H9 (cell line): ENCODE data around the gene SIGLEC8. TPM values are rescaled to one million over a fixed set of nuclear protein-coding genes. Genes with fewer than 3 reads are reported as not detected.

Experiments used
- DNase-seq: peaks from one replicate; pipeline ENCODE4 v3.0.0-alpha.2; 2017
- H2AFZ ChIP-seq: one replicate; pipeline ENCODE4 v1.6.1; 2013; ENCODE audit warnings: mild to moderate bottlenecking, low read length, control low read depth, moderate library complexity
- H2AK5ac ChIP-seq: 2 replicates; pipeline ENCODE4 v1.6.1; 2013; ENCODE audit warnings: low read length, control low read depth, mixed read lengths; ENCODE audit not compliant: insufficient read length
- H2BK120ac ChIP-seq: one replicate; pipeline ENCODE4 v1.6.1; 2013; ENCODE audit warnings: low read depth, mild to moderate bottlenecking, low read length, control low read depth, inconsistent platforms; ENCODE audit not compliant: poor library complexity, severe bottlenecking
- H2BK12ac ChIP-seq: 2 replicates; pipeline ENCODE4 v1.6.1; 2013; ENCODE audit warnings: low read length, control low read depth, mixed read lengths, low read depth; ENCODE audit not compliant: insufficient read length
- H2BK15ac ChIP-seq: 2 replicates; pipeline ENCODE4 v1.6.1; 2013; ENCODE audit warnings: low read depth, low read length, control low read depth
- H2BK20ac ChIP-seq: one replicate; pipeline ENCODE4 v1.6.1; 2013; ENCODE audit warnings: low read depth, mild to moderate bottlenecking, low read length, control low read depth, inconsistent platforms; ENCODE audit not compliant: poor library complexity, severe bottlenecking
- H2BK5ac ChIP-seq: 2 replicates; pipeline ENCODE4 v1.6.1; 2013; ENCODE audit warnings: low read length, control low read depth, mixed read lengths; ENCODE audit not compliant: insufficient read length
- H3K14ac ChIP-seq: 2 replicates; pipeline ENCODE4 v1.6.1; 2013; ENCODE audit warnings: low read length, control low read depth; ENCODE audit not compliant: insufficient read depth
- H3K18ac ChIP-seq: 2 replicates; pipeline ENCODE4 v1.6.1; 2013; ENCODE audit warnings: low read depth, mild to moderate bottlenecking, mixed read lengths, low read length, control low read depth; ENCODE audit not compliant: insufficient read length
- H3K23ac ChIP-seq: 2 replicates; pipeline ENCODE4 v1.6.1; 2013; ENCODE audit warnings: low read length, control low read depth, mixed read lengths, low read depth; ENCODE audit not compliant: insufficient read length
- H3K23me2 ChIP-seq: 2 replicates; pipeline ENCODE4 v1.6.1; 2013; ENCODE audit warnings: low read depth, mild to moderate bottlenecking, mixed read lengths, low read length, control low read depth; ENCODE audit not compliant: insufficient read length, poor library complexity, severe bottlenecking
- H3K27ac ChIP-seq: 2 replicates; pipeline ENCODE4 v1.5.1; 2013; ENCODE audit warnings: low read length, control low read depth, mixed read lengths, low read depth; ENCODE audit not compliant: insufficient read length
- H3K27me3 ChIP-seq: 2 replicates; pipeline ENCODE4 v1.6.1; 2013; ENCODE audit warnings: low read length, control low read depth, inconsistent platforms; ENCODE audit not compliant: insufficient read depth
- H3K4ac ChIP-seq: 2 replicates; pipeline ENCODE4 v1.6.1; 2013; ENCODE audit warnings: low read depth, mild to moderate bottlenecking, control low read depth, inconsistent platforms, low read length, moderate library complexity
- H3K4me1 ChIP-seq: 2 replicates; pipeline ENCODE4 v1.6.1; 2013; ENCODE audit warnings: low read length, control low read depth, inconsistent platforms; ENCODE audit not compliant: insufficient read depth
- H3K4me2 ChIP-seq: 2 replicates; pipeline ENCODE4 v1.6.1; 2013; ENCODE audit warnings: low read length, control low read depth, mixed read lengths; ENCODE audit not compliant: insufficient read length, insufficient read depth
- H3K56ac ChIP-seq: 2 replicates; pipeline ENCODE4 v1.6.1; 2013; ENCODE audit warnings: low read depth, mild to moderate bottlenecking, mixed read lengths, low read length, control low read depth; ENCODE audit not compliant: insufficient read length
- H3K79me1 ChIP-seq: 2 replicates; pipeline ENCODE4 v1.6.1; 2013; ENCODE audit warnings: low read depth, mild to moderate bottlenecking, moderate library complexity, low read length, control low read depth, inconsistent platforms; ENCODE audit not compliant: insufficient read depth, poor library complexity, severe bottlenecking
- H3K79me2 ChIP-seq: 2 replicates; pipeline ENCODE4 v1.6.1; 2013; ENCODE audit warnings: low read length, control low read depth, inconsistent platforms; ENCODE audit not compliant: insufficient read depth
- H3K9ac ChIP-seq: 2 replicates; pipeline ENCODE4 v1.6.1; 2013; ENCODE audit warnings: low read length, control low read depth, mixed read lengths; ENCODE audit not compliant: insufficient read length; ENCODE audit errors: extremely low read depth
- H3K9me3 ChIP-seq: one replicate; pipeline ENCODE4 v1.6.1; 2013; ENCODE audit warnings: low read depth, low read length, inconsistent platforms; ENCODE audit not compliant: control insufficient read depth
- H3T11ph ChIP-seq: one replicate; pipeline ENCODE4 v1.6.1; 2013; ENCODE audit warnings: mild to moderate bottlenecking, low read length, control low read depth, inconsistent platforms
- H4K20me1 ChIP-seq: one replicate; pipeline ENCODE4 v1.6.1; 2013; ENCODE audit not compliant: control insufficient read depth, insufficient read length, insufficient read depth
- H4K5ac ChIP-seq: 2 replicates; pipeline ENCODE4 v1.6.1; 2013; ENCODE audit warnings: low read depth, mild to moderate bottlenecking, mixed read lengths, low read length, control low read depth; ENCODE audit not compliant: insufficient read length
- H4K8ac ChIP-seq: replicated peaks from 2 replicates; pipeline ENCODE4 v1.6.1; 2013; ENCODE audit warnings: low read length, control low read depth, mixed read lengths, low read depth; ENCODE audit not compliant: insufficient read length
- H4K91ac ChIP-seq: 2 replicates; pipeline ENCODE4 v1.6.1; 2013; ENCODE audit warnings: low read depth, mild to moderate bottlenecking, moderate library complexity, mixed read lengths, low read length, control low read depth; ENCODE audit not compliant: insufficient read length
- H3K27ac Mint-ChIP-seq, 3 experiments: 2 replicates in 2 of 3; 3 replicates in 1 of 3; pipeline ENCODE4 v1.8.0; 2020 to 2021; ENCODE audit warnings: mixed read lengths in 3 of 3, mild to moderate bottlenecking in 1 of 3, moderate library complexity in 1 of 3
- H3K27me3 Mint-ChIP-seq: 2 replicates; pipeline ENCODE4 v1.8.0; 2021; ENCODE audit warnings: low read depth, mild to moderate bottlenecking, moderate library complexity, mixed read lengths
- H3K36me3 Mint-ChIP-seq, 3 experiments: 2 replicates in 2 of 3; 3 replicates in 1 of 3; pipeline ENCODE4 v1.8.0; 2020 to 2021; ENCODE audit warnings: low read depth in 3 of 3, mixed read lengths in 3 of 3; ENCODE audit not compliant: insufficient read depth in 1 of 3
- H3K4me1 Mint-ChIP-seq, 2 experiments: 2 replicates each; pipeline ENCODE4 v1.8.0; 2020; ENCODE audit warnings: mixed read lengths in 2 of 2
- H3K4me3 Mint-ChIP-seq, 2 experiments: 2 replicates in 1 of 2; 3 replicates in 1 of 2; pipeline ENCODE4 v1.8.0; 2020 to 2021; ENCODE audit warnings: mild to moderate bottlenecking in 2 of 2, mixed read lengths in 2 of 2, moderate library complexity in 1 of 2
- H3K9me3 Mint-ChIP-seq, 2 experiments: 2 replicates in 1 of 2; 3 replicates in 1 of 2; pipeline ENCODE4 v1.8.0; 2020; ENCODE audit warnings: mild to moderate bottlenecking in 2 of 2, mixed read lengths in 2 of 2, moderate library complexity in 1 of 2
- WGBS: extraction: QIAGEN DNeasy Blood & Tissue Kit; methylation state at CpG from one replicate; pipeline ENCODE4 v1.1.7; 2013; ENCODE audit warnings: missing lambda C conversion rate, low lambda C conversion rate, mixed read lengths; ENCODE audit not compliant: insufficient read length; ENCODE audit errors: extremely low coverage; 5-methylcytosine and 5-hydroxymethylcytosine counted together
- total RNA-seq: library from RNA; stranded (reverse); gene quantifications from 2 replicates; pipeline ENCODE4 v1.2.1, GENCODE V29; 2021
- TF ChIP-seq, protein P1 (sequence below): fragments of 200-600 bp; sonication (generic); conservative IDR thresholded peaks from 3 replicates; pipeline ENCODE4 v1.8.0; 2021; ENCODE audit warnings: antibody characterized with exemption, mild to moderate bottlenecking

Gene SIGLEC8
- total RNA-seq, 1 experiment from 2014 or later, result not detected

DNA sequence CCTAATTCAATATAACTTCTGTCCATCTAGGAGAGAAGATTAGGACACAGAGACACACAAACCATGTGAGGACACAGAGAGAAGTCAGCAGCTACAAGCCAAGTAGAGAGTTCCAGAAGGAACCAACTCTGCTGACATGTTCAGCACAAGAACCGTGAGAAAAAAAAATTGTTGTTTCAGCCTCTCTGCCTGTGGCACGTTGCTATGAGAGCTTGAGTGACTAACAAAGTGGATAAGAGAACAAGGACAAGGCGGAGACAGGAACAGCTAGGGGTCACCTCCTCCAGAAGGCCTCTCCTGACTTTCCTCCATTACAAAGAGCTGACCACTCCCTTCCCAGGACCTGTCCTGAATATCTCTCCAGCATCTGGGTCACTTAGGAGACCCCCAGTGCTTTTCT, 48.9 kb upstream of the SIGLEC8 start:
- no peak overlapping the region for H2BK15ac ChIP-seq
- H3K79me2 ChIP-seq, result no peaks in the 10 kb centered on the region
- H3K9me3 ChIP-seq, result no peaks in the 10 kb centered on the region
- H3T11ph ChIP-seq, result no peak overlapping the region
- no peak overlapping the region for H3K4me2 ChIP-seq
- no peak overlapping the region for H4K5ac ChIP-seq
- no peak for DNase-seq
- no CpG with 5 or more reads among the region's 3 CpGs for WGBS
- H3K9ac ChIP-seq, result no peak overlapping the region
- H2BK5ac ChIP-seq, result no peak overlapping the region
- H2AFZ ChIP-seq, result no peak overlapping the region
- H3K4me1 Mint-ChIP-seq, result no peaks in the 10 kb centered on the region
- no peak overlapping the region for H3K23ac ChIP-seq
- no peak overlapping the region for H4K91ac ChIP-seq
- no peak overlapping the region for H3K27ac Mint-ChIP-seq
- no peak overlapping the region for H3K4ac ChIP-seq
- H3K79me1 ChIP-seq, result no peaks in the 10 kb centered on the region
- peaks cover 21% of the 10 kb centered on the region for H3K27me3 Mint-ChIP-seq
- H3K14ac ChIP-seq, result no peak overlapping the region
- H2BK12ac ChIP-seq, result no peak overlapping the region
- H3K23me2 ChIP-seq, result no peaks in the 10 kb centered on the region
- H3K4me1 ChIP-seq, result no peaks in the 10 kb centered on the region
- H2BK20ac ChIP-seq, result no peak overlapping the region
- H4K20me1 ChIP-seq, result no peaks in the 10 kb centered on the region
- TF ChIP-seq, protein P1, sequence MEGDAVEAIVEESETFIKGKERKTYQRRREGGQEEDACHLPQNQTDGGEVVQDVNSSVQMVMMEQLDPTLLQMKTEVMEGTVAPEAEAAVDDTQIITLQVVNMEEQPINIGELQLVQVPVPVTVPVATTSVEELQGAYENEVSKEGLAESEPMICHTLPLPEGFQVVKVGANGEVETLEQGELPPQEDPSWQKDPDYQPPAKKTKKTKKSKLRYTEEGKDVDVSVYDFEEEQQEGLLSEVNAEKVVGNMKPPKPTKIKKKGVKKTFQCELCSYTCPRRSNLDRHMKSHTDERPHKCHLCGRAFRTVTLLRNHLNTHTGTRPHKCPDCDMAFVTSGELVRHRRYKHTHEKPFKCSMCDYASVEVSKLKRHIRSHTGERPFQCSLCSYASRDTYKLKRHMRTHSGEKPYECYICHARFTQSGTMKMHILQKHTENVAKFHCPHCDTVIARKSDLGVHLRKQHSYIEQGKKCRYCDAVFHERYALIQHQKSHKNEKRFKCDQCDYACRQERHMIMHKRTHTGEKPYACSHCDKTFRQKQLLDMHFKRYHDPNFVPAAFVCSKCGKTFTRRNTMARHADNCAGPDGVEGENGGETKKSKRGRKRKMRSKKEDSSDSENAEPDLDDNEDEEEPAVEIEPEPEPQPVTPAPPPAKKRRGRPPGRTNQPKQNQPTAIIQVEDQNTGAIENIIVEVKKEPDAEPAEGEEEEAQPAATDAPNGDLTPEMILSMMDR, result no peak
- no peaks in the 10 kb centered on the region for H3K36me3 Mint-ChIP-seq
- H2AK5ac ChIP-seq, result no peak overlapping the region
- H3K9me3 Mint-ChIP-seq, result peaks cover 54 to 97% of the 10 kb centered on the region in 2 experiments
- no peak overlapping the region for H4K8ac ChIP-seq
- no peak overlapping the region for H3K27ac ChIP-seq
- H3K56ac ChIP-seq, result no peak overlapping the region
- H3K4me3 Mint-ChIP-seq, result no peak overlapping the region
- H2BK120ac ChIP-seq, result no peak overlapping the region
- no peaks in the 10 kb centered on the region for H3K27me3 ChIP-seq
- no peak overlapping the region for H3K18ac ChIP-seq
